OCI-LY7 (cell line): ENCODE measurements around the gene TANGO2. TPM values are rescaled to one million over a fixed set of nuclear protein-coding genes. Genes with fewer than 3 reads are reported as not detected.

Experiments used
- BruUV-seq: library from RNA; stranded (reverse); fragments of 400-500 nt; replicated peaks from 2 replicates; lab custom pipeline; 2021; lab: Mats Ljungman, UMichigan
- CTCF ChIA-PET: fragments of 300-600 bp; sonication (Branson Sonifier 250); formaldehyde crosslinking; loops from one replicate; lab custom pipeline; 2022; ENCODE audit warnings: antibody characterized with exemption; ENCODE audit not compliant: unreplicated experiment; lab: Charles Lee
- POLR2A ChIA-PET: fragments of 300-600 bp; sonication (Branson Sonifier 250); formaldehyde crosslinking; loops from one replicate; lab custom pipeline; 2022; ENCODE audit warnings: antibody characterized with exemption; lab: Charles Lee
- DNase-seq: peaks from one replicate; pipeline ENCODE4 v3.0.0-alpha.2; 2015; ENCODE audit warnings: low spot score
- H2AFZ ChIP-seq: fragments of 200-600 bp; sonication (generic), shearing (Covaris generic); 2 replicates; pipeline ENCODE4 v1.6.1; 2014; ENCODE audit warnings: mild to moderate bottlenecking, antibody characterized with exemption, low read length, moderate library complexity
- H3K27ac ChIP-seq: fragments of 200-600 bp; sonication (generic); 2 replicates; pipeline ENCODE4 v1.5.1; 2014; ENCODE audit warnings: mixed run types, low read depth, mild to moderate bottlenecking, moderate library complexity, low read length, inconsistent platforms; ENCODE audit not compliant: poor library complexity, severe bottlenecking
- H3K36me3 ChIP-seq: fragments of 200-600 bp; sonication (generic); 2 replicates; pipeline ENCODE4 v1.6.1; 2014; ENCODE audit warnings: mild to moderate bottlenecking, antibody characterized with exemption, low read length, moderate library complexity, mixed read lengths; ENCODE audit not compliant: insufficient read depth
- H3K4me1 ChIP-seq: fragments of 200-600 bp; sonication (generic); 2 replicates; pipeline ENCODE4 v1.5.1; 2014; ENCODE audit warnings: mild to moderate bottlenecking, low read length; ENCODE audit not compliant: insufficient read depth, poor library complexity, severe bottlenecking
- H3K4me2 ChIP-seq: fragments of 200-600 bp; sonication (generic); 2 replicates; pipeline ENCODE4 v1.6.1; 2014; ENCODE audit warnings: mild to moderate bottlenecking, low read length
- H3K4me3 ChIP-seq: fragments of 200-600 bp; sonication (generic); 2 replicates; pipeline ENCODE4 v1.5.1; 2014; ENCODE audit warnings: mild to moderate bottlenecking, low read depth, low read length; ENCODE audit not compliant: poor library complexity, severe bottlenecking
- H3K79me2 ChIP-seq: fragments of 200-600 bp; sonication (generic); 2 replicates; pipeline ENCODE4 v1.6.1; 2016; ENCODE audit warnings: low read depth, mild to moderate bottlenecking, low read length, moderate library complexity, mixed read lengths; ENCODE audit not compliant: insufficient read depth
- H3K9me2 ChIP-seq: fragments of 200-600 bp; sonication (generic); 2 replicates; pipeline ENCODE4 v1.6.1; 2016; ENCODE audit warnings: mild to moderate bottlenecking, low read length, mixed read lengths; ENCODE audit not compliant: insufficient read depth
- H3K9me3 ChIP-seq: fragments of 200-600 bp; sonication (generic); 2 replicates; pipeline ENCODE4 v1.6.1; 2014; ENCODE audit warnings: mild to moderate bottlenecking, mixed run types, low read length, mixed read lengths
- H4K20me1 ChIP-seq: fragments of 200-600 bp; sonication (generic); 2 replicates; pipeline ENCODE4 v1.6.1; 2014; ENCODE audit warnings: mild to moderate bottlenecking, antibody characterized with exemption, low read length, moderate library complexity, mixed read lengths; ENCODE audit not compliant: insufficient read depth
- CTCF ChIP-seq: fragments of 200-600 bp; sonication (generic); conservative IDR thresholded peaks from 2 replicates; pipeline ENCODE4 v1.5.1; 2014; ENCODE audit warnings: mild to moderate bottlenecking, antibody characterized with exemption, low read length, moderate library complexity, mixed read lengths
- EZH2phosphoT487 ChIP-seq: fragments of 200-600 bp; sonication (generic); IDR thresholded peaks from 2 replicates; pipeline ENCODE4 v1.6.1; 2018; ENCODE audit warnings: low read depth, borderline replicate concordance, mild to moderate bottlenecking, mixed run types, antibody characterized with exemption, low read length, moderate library complexity, mixed read lengths
- intact Hi-C: fragments of 100-400 bp; cut with micrococcal nuclease; formaldehyde crosslinking; loops from one replicate; pipeline ENCODE4 v1.10.0; 2022; ENCODE audit not compliant: unreplicated experiment
- total RNA-seq, 2 experiments: library from RNA; depleted of rRNA in 1 of 2; stranded (reverse); fragments of >200 nt in 1 of 2; shearing (Covaris generic) in 1 of 2; gene quantifications; 2 replicates each; pipeline ENCODE4 v1.2.3, GENCODE V29; 2014 to 2022

The TANGO2 gene
- total RNA-seq, 2 experiments from 2014 or later, result 18.3 to 23.3 TPM

- TF ChIP-seq CTCF (no peak), EZH2phosphoT487 (no peak)
- H2AFZ ChIP-seq, result no peak overlapping the region
- BruUV-seq, result no TSS peak
- intact Hi-C loops, result no loop called here
- no peaks in the 10 kb centered on the region for H3K9me2 ChIP-seq
- H3K36me3 ChIP-seq, result peaks cover 18% of the 10 kb centered on the region
- no peaks in the 10 kb centered on the region for H4K20me1 ChIP-seq
- H3K9me3 ChIP-seq, result no peaks in the 10 kb centered on the region
- H3K4me3 ChIP-seq, result no peak overlapping the region
- ChIA-PET CTCF (no interaction called here), POLR2A (no interaction called here)
- H3K4me2 ChIP-seq, result no peak overlapping the region
- DNase-seq, result no peak
- H3K4me1 ChIP-seq, result no peaks in the 10 kb centered on the region
- H3K27ac ChIP-seq, result no peak overlapping the region
- H3K79me2 ChIP-seq, result no peaks in the 10 kb centered on the region
Observed at GRCh38 chr22:20043057-20043996, 22.4 kb downstream of the TANGO2 start.

- ChIA-PET POLR2A (no interaction called here), CTCF (no interaction called here)
- TF ChIP-seq EZH2phosphoT487 (no peak), CTCF (no peak)
- no peak overlapping the region for H3K4me2 ChIP-seq
- H3K9me2 ChIP-seq, result no peaks in the 10 kb centered on the region
- no peak overlapping the region for H2AFZ ChIP-seq
- H3K4me1 ChIP-seq, result no peaks in the 10 kb centered on the region
- 0 out of 2 replicates have a peak, but pooled peaks cover 2% of the 10 kb centered on the region for H3K9me3 ChIP-seq
- H4K20me1 ChIP-seq, result no peaks in the 10 kb centered on the region
- no peak overlapping the region for H3K27ac ChIP-seq
- DNase-seq, result no peak
- no peaks in the 10 kb centered on the region for H3K79me2 ChIP-seq
- BruUV-seq, result no TSS peak
- intact Hi-C loops, result no loop called here
- no peak overlapping the region for H3K4me3 ChIP-seq
- peaks cover 22% of the 10 kb centered on the region for H3K36me3 ChIP-seq
Observed at GRCh38 chr22:20043997-20044342, 23.1 kb downstream of the TANGO2 start.

- H3K27ac ChIP-seq, result no peak overlapping the region
- H3K4me1 ChIP-seq, result no peaks in the 10 kb centered on the region
- H4K20me1 ChIP-seq, result no peaks in the 10 kb centered on the region
- CTCF ChIA-PET, result no interaction called here
- no peaks in the 10 kb centered on the region for H3K79me2 ChIP-seq
- H3K9me2 ChIP-seq, result no peaks in the 10 kb centered on the region
- no peak overlapping the region for H2AFZ ChIP-seq
- H3K9me3 ChIP-seq, result 0 out of 2 replicates have a peak, but pooled peaks cover 4% of the 10 kb centered on the region
- POLR2A ChIA-PET, result no interaction called here
- no peak for TF ChIP-seq CTCF
- peaks cover 26% of the 10 kb centered on the region for H3K36me3 ChIP-seq
- no peak for DNase-seq
- intact Hi-C loops, result no loop called here
- H3K4me3 ChIP-seq, result no peak overlapping the region
- no TSS peak for BruUV-seq
- H3K4me2 ChIP-seq, result no peak overlapping the region
Observed at GRCh38 chr22:20044495-20045151, 23.7 kb downstream of the TANGO2 start.
